ENCODE results near the gene BUB1B.

DNA sequence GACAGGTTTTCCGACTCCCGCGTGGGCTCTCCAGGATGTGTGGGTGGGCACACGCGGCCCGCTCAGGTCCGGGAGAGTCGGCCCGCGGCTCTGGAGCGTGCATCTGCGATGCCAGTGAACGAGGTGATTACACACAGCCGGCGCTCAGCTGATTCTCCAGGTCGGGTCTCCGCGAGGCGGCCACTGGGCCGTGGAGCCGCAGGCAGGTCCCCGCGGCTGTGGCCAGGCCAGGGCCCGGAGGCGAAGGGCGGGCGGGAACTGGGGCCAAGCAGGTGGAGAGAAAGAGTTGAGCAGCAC is 91.2 kb downstream of the BUB1B start:
- TF ChIP-seq, protein P1, sequence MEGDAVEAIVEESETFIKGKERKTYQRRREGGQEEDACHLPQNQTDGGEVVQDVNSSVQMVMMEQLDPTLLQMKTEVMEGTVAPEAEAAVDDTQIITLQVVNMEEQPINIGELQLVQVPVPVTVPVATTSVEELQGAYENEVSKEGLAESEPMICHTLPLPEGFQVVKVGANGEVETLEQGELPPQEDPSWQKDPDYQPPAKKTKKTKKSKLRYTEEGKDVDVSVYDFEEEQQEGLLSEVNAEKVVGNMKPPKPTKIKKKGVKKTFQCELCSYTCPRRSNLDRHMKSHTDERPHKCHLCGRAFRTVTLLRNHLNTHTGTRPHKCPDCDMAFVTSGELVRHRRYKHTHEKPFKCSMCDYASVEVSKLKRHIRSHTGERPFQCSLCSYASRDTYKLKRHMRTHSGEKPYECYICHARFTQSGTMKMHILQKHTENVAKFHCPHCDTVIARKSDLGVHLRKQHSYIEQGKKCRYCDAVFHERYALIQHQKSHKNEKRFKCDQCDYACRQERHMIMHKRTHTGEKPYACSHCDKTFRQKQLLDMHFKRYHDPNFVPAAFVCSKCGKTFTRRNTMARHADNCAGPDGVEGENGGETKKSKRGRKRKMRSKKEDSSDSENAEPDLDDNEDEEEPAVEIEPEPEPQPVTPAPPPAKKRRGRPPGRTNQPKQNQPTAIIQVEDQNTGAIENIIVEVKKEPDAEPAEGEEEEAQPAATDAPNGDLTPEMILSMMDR (IDR thresholded peaks at IDR 0.05; ENCODE audit: insufficient read depth, low read length, poor library complexity, severe bottlenecking) = no peak
- TF ChIP-seq EZH2phosphoT487 (conservative IDR thresholded peaks at IDR 0.05; ENCODE audit: low read length) = no peak
